ENCODE data around the gene VDR.

VDR gene

GRCh38 chr12:47849261-47849660 is 55.5 kb downstream of the VDR start:
- H3K9me3 ChIP-seq (ENCODE audit: insufficient read depth, low read depth, low read length): no peaks in the 10 kb centered on the region
- no peaks in the 10 kb centered on the region for H3K36me3 ChIP-seq (ENCODE audit: insufficient read depth, low read length)
- H3K4me2 ChIP-seq (ENCODE audit: low read depth, low read length, poor library complexity, severe bottlenecking): no peak overlapping the region
- no peak overlapping the region for H2AFZ ChIP-seq (ENCODE audit: low read length)
- no peaks in the 10 kb centered on the region for H3F3A ChIP-seq (ENCODE audit: low read depth)
- no peaks in the 10 kb centered on the region for H3K79me2 ChIP-seq (ENCODE audit: insufficient read depth, low read length)
- H3K4me1 ChIP-seq (ENCODE audit: insufficient read depth, low read length, poor library complexity, severe bottlenecking): peaks cover 5% of the 10 kb centered on the region
- TF ChIP-seq EZH2phosphoT487 (IDR thresholded peaks at IDR 0.05; ENCODE audit: borderline replicate concordance) (no peak), CTCF (conservative IDR thresholded peaks at IDR 0.05; ENCODE audit: low read length) (no peak)
- H3K9ac ChIP-seq (ENCODE audit: low read depth, low read length, poor library complexity, severe bottlenecking): no peak overlapping the region
- no peaks in the 10 kb centered on the region for H3K9me2 ChIP-seq (replicated peaks; ENCODE audit: low read depth, low read length)
- no peaks in the 10 kb centered on the region for H3K27me3 ChIP-seq (ENCODE audit: insufficient read depth, low read length, poor library complexity, severe bottlenecking)
- no peaks in the 10 kb centered on the region for H4K20me1 ChIP-seq (ENCODE audit: insufficient read depth, low read length, poor library complexity, severe bottlenecking)
- H3K4me3 ChIP-seq (ENCODE audit: low read length, poor library complexity, severe bottlenecking): no peak overlapping the region

DNA sequence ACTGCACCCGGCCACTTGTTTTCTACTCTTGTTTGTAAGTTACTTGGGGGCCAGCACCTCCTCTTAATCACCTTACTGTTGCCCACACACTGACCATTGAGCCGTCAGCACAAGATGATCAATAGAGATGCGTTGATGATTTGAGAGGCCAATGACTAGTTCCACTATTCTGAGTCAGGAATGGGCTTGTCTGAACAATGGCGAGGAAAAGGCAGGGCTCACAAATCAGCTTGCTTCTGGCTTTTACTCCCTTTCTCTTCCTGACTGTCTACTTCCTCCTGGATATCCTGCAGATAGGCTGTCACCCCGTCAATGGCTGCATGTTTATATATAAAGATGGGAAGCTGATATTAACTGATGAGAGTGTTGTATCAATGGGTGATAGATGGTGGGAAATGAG is 55.9 kb downstream of the VDR start:
- Histone ChIP-seq H3K4me3 (ENCODE audit: low read length, poor library complexity, severe bottlenecking) (no peak overlapping the region), H3K36me3 (ENCODE audit: insufficient read depth, low read length) (no peaks in the 10 kb centered on the region), H3K27me3 (ENCODE audit: insufficient read depth, low read length, poor library complexity, severe bottlenecking) (no peaks in the 10 kb centered on the region), H3K4me2 (ENCODE audit: low read depth, low read length, poor library complexity, severe bottlenecking) (no peak overlapping the region), H3K9me2 (replicated peaks; ENCODE audit: low read depth, low read length) (no peaks in the 10 kb centered on the region), H3K79me2 (ENCODE audit: insufficient read depth, low read length) (no peaks in the 10 kb centered on the region), H2AFZ (ENCODE audit: low read length) (no peak overlapping the region), H3F3A (ENCODE audit: low read depth) (no peaks in the 10 kb centered on the region), H3K4me1 (ENCODE audit: insufficient read depth, low read length, poor library complexity, severe bottlenecking) (peaks cover 5% of the 10 kb centered on the region), H3K9ac (ENCODE audit: low read depth, low read length, poor library complexity, severe bottlenecking) (no peak overlapping the region), H3K9me3 (ENCODE audit: insufficient read depth, low read depth, low read length) (no peaks in the 10 kb centered on the region), H4K20me1 (ENCODE audit: insufficient read depth, low read length, poor library complexity, severe bottlenecking) (no peaks in the 10 kb centered on the region)
- TF ChIP-seq CTCF (conservative IDR thresholded peaks at IDR 0.05; ENCODE audit: low read length) (no peak), EZH2phosphoT487 (IDR thresholded peaks at IDR 0.05; ENCODE audit: borderline replicate concordance) (no peak)

- Histone ChIP-seq H3K4me3 (ENCODE audit: low read length, poor library complexity, severe bottlenecking) (no peak overlapping the region), H3F3A (ENCODE audit: low read depth) (no peaks in the 10 kb centered on the region), H3K79me2 (ENCODE audit: insufficient read depth, low read length) (no peaks in the 10 kb centered on the region), H2AFZ (ENCODE audit: low read length) (no peak overlapping the region), H3K27me3 (ENCODE audit: insufficient read depth, low read length, poor library complexity, severe bottlenecking) (no peaks in the 10 kb centered on the region), H3K4me1 (ENCODE audit: insufficient read depth, low read length, poor library complexity, severe bottlenecking) (peaks cover 5% of the 10 kb centered on the region), H4K20me1 (ENCODE audit: insufficient read depth, low read length, poor library complexity, severe bottlenecking) (no peaks in the 10 kb centered on the region), H3K9me3 (ENCODE audit: insufficient read depth, low read depth, low read length) (no peaks in the 10 kb centered on the region), H3K36me3 (ENCODE audit: insufficient read depth, low read length) (no peaks in the 10 kb centered on the region), H3K9ac (ENCODE audit: low read depth, low read length, poor library complexity, severe bottlenecking) (no peak overlapping the region), H3K4me2 (ENCODE audit: low read depth, low read length, poor library complexity, severe bottlenecking) (no peak overlapping the region), H3K9me2 (replicated peaks; ENCODE audit: low read depth, low read length) (no peaks in the 10 kb centered on the region)
- no peak for TF ChIP-seq EZH2phosphoT487 (IDR thresholded peaks at IDR 0.05; ENCODE audit: borderline replicate concordance)
- no peak for TF ChIP-seq CTCF (conservative IDR thresholded peaks at IDR 0.05; ENCODE audit: low read length)
Measured at GRCh38 chr12:47846294-47846996, 58.3 kb downstream of the VDR start.

Data from Loucy (cell line).